Left renal cortex interstitium (tissue), 4 donors: Measurements from ENCODE around the gene GOLGA6L10. TPM values are rescaled to one million over a fixed set of nuclear protein-coding genes. Genes with fewer than 3 reads are reported as not detected.
A peak's percentile ranks its signal among the peaks of the same experiment; 100 is the strongest.
"Not testable (repeated sequence)": the region's sequence is repeated elsewhere in the genome, so short reads cannot be mapped to it uniquely, and the experiment has no call there.

Source experiments
- DNase-seq, 4 donors: peaks; one replicate each; pipeline ENCODE4 v3.0.0-alpha.2; 2013; ENCODE audit warnings: low read depth in 4 of 4, low spot score in 2 of 4, missing footprints in 1 of 4
- polyA plus RNA-seq, 4 donors: library from polyadenylated mRNA; unstranded; fragments of 120-200 nt; gene quantifications; one replicate each; pipeline ENCODE4 v1.2.1, GENCODE V29; 2013; ENCODE audit not compliant: insufficient read length in 4 of 4

GOLGA6L10 gene
- polyA plus RNA-seq, 4 donors: 3.7 to 19.9 (median 9.2) TPM

DNA sequence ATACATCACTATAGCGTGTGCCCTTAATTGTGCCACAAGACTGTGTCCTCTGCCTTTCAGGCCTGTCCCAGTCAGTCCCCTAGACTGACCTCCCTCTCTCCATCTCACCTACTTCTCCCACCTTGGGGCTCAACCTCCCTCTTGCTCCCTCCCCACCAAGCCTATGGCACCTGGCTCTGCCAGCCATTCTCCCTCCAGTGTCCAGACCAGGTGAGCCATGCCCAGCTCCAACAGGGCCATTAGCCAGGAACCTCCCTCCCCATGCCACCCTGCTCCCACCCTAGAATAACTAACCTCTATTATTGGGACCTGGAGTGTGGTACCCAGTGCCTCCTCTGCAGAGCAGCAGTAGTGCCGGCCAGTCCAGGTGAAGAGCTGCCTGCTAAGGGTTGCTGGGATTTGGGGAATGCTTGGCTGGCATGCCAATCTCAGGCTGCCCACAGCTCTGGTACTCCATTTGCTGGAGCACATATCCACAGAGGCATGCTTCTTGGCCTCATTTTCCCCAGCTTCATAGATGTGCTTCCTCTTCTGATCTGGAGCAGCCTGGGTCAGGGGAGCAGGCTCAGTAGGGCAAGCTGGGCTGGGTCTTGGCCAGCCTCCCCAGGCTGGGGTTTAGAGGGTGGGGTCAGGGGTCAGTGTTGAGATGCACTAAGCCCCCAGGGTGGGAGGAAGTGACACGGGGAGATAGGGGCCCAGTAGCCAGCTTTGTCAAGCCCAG, 47.8 kb downstream of the GOLGA6L10 start:
- no peak for DNase-seq

DNA sequence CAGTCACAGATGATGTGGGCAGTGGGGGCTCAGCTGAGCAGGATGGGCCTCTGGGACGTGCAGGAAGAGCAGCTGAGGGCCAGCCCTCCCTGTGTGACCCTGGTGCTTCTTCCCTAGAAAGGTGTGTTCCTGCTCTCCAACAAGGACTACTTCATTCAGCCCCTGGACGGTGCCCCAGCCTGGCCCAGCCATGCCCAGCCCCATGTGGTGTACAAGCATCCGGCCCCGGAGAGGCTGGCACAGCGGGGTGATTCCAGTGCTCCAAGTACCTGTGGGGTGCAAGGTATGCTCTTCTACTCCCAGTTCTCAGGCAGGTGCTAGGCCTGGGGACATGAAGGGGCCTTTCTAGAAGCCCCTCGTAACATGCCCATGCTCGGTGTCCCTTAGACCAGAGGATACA, 48.4 kb downstream of the GOLGA6L10 start:
- no peak for DNase-seq

DNA sequence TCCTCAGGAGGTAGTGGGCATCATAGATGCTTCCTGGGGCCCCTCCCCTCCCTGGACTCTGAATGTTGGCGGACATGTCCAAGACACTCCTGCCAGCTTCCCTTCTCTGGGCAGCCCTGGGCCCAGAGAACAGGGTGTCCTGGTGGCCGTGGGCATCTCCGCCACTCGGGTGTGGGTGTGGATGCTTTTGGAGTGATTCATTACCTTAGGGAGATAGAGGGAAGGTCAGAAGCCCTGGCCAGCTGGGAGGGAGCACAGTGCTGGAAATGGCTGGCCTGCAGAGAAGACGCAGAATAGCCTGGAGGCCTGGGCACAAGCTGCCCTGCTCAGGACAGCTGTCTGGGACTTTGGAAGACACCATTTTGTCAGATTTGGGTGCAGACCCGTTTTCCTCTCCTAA, 48.9 kb downstream of the GOLGA6L10 start:
- not testable (repeated sequence) for DNase-seq

DNA sequence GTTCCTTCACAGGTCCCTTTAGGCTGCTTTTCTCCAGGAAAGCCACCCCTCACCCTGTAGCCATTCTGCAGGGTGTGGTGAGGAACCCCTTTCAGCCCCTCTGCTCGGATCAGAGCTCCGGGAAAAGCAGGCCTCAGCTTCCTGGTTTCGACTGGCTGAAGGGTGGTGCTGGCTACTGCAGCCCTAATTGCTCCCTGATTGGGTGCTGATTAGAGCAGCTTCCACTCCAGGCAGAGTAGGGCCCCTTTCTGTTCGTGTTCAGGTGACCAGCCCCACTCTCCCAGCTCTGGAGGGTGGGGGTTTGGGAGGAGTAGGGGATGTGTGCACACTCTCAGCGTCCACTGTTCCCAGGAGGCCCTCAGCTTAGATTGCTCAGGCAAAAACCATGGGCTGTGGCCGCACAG, 49.8 kb downstream of the GOLGA6L10 start:
- not testable (repeated sequence) for DNase-seq

DNA sequence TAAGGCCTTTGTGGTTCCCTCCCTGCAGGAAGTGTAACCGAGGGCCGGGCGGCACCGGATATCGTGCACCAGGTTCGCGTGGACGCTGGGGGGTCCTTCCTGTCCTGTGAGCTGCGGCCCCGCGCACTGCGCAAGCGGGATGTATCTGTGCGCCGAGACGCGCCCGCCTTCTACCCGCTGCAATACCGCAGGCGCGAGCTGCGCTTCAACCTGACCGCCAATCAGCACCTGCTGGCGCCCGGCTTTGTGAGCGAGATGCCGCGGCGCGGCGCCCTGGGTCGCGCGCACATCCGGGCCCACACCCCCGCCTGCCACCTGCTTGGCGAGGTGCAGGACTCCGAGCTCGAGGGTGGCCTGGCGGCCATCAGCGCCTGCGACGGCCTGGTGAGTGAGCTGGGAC, 50.8 kb downstream of the GOLGA6L10 start:
- DNase-seq: peak in 2 of 4 donors; percentile 1 to 11

DNA sequence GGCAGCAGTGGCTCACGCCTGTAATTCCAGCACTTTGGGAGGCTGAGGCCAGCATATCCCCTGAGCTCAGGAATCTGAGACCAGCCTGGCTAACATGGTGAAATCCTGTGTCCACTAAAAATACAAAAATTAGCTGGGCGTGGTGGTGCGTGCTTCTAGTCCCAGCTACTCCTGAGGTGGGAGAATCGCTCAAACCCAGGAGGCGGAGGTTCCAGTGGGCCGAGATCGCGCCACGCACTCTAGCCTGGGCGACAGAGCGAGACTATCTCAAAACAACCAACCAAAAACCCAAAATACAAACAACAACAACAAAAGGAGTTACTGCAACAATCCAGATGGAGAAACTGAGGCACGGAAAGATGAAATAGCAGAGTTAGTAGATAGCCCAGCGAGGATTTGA, 51.2 kb downstream of the GOLGA6L10 start:
- no peak for DNase-seq

DNA sequence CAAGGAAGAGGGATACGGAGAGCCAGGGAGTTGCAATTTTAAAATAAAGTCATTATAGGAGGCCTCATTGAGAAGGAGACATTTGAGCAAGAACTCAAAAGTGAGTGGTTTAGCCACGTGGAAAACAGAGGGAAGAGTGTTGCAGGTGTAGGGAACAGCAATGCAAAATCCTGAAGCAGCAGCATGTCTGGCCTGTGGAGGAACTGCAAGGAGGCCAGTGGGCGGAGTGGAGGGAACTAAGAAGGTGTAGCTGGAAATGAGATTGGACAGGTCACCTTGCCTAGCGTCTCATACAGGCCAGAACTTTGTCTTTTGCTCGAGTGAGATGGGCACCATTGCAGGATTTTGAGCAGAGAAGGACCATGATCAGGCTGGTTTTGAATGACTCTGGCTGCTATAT, 51.7 kb downstream of the GOLGA6L10 start:
- no peak for DNase-seq

DNA sequence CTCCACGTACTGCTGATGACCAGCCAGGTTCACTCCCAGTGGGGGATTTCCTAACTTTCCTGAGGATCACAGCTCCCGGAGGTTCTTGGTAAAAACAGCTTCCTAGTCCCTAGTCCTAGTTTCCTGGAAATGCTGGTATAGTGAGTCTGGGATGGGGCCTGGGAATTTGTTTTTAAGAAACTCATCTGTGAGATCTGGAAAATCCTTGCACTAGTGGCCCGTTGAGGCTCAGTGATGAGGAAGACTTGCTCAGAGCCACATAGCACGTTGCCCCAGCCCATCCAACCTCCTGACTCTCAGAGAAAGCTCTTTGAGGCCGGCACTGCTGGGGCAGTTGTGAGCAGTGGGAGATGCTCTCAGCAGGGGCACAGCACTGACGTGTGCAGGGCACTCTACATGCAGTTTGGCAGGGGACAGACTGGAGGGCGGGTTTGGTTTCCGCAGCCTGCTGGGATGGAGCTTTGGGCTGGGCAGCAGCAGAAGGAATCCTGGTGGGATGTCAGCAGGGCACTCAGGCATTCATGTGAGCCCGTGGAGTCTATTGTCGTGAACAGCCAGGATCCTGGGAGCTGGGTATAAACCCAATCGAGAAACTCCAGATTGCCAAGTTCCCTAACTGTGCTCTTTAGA, 55.1 kb downstream of the GOLGA6L10 start:
- DNase-seq: no peak

DNA sequence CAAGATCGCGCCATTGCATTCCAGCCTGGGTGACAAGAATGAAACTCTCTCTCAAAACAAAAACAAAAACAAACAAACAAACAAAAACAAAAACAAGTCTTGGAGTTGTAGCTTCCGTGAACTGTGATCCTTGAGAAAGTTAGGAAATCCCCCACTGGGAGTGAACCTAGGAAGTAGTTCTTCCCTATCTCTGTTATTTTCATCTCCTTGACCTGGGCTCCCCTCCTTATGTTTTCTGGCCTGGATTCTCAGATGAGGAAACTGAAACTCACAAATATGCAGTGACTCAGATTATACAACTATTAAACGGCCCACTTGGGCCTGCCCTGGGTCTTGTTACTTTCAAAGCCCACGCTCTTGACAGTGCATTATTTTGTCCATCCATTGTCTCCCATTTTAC, 57.0 kb downstream of the GOLGA6L10 start:
- no peak for DNase-seq

Other genes starting within 250 kb of the GOLGA6L10 start
- 10 to 100 TPM; 19.3 to 26.5 (median 20.9) TPM for gene EFL1, start 86.7 kb downstream of the GOLGA6L10 start, polyA plus RNA-seq
- gene SAXO2, start 86.7 kb downstream of the GOLGA6L10 start, polyA plus RNA-seq: 1 to 10 TPM; 4.4 to 8.9 (median 6.7) TPM
- 10 to 100 TPM in 2 of 4 donors, 1 to 10 TPM in 2; 3.6 to 25.9 (median 13.0) TPM for gene GOLGA6L9, start 80.3 kb upstream of the GOLGA6L10 start, polyA plus RNA-seq
- 1,000 to 10,000 TPM; 1,850 to 2,392 (median 2,029) TPM for gene RPS17, start 191.0 kb upstream of the GOLGA6L10 start, polyA plus RNA-seq